Mucosa of descending colon (tissue), 3 donors: ENCODE measurements around the gene LYZL6. TPM values are rescaled to one million over a fixed set of nuclear protein-coding genes. Genes with fewer than 3 reads are reported as not detected.

Experiments used
- ATAC-seq: fragments of 200-7000 bp; cut with Tn5 transposase; one replicate; pipeline ENCODE4 v1.9.1; 2020; ENCODE audit warnings: mild to moderate bottlenecking, moderate library complexity
- DNase-seq, 3 donors: peaks; one replicate each; pipeline ENCODE4 v3.0.0-alpha.2; 2020
- H3K36me3 ChIP-seq: fragments of 200-600 bp; one replicate; pipeline ENCODE4 v1.8.0; 2021; ENCODE audit warnings: low read depth, mild to moderate bottlenecking
- H3K4me1 ChIP-seq: fragments of 200-600 bp; one replicate; pipeline ENCODE4 v1.8.0; 2021; ENCODE audit warnings: low read depth, mild to moderate bottlenecking
- H3K4me3 ChIP-seq: fragments of 200-600 bp; one replicate; pipeline ENCODE4 v1.8.0; 2021; ENCODE audit warnings: mild to moderate bottlenecking
- H3K9me3 ChIP-seq: fragments of 200-600 bp; one replicate; pipeline ENCODE4 v1.8.0; 2021; ENCODE audit warnings: mild to moderate bottlenecking
- intact Hi-C, 2 donors: fragments of 100-400 bp; cut with DNase I in 1 of 2; cut with micrococcal nuclease in 1 of 2; formaldehyde crosslinking; loops; one replicate each; pipeline versions ENCODE4 v1.11.0 to v1.11.1; 2022; cut with DNase I, micrococcal nuclease
- total RNA-seq, 3 donors: library from RNA; stranded (reverse); fragmentation: NEBNext Ultra II Directional in 2 of 3; extraction: Animal tissue kit (Norgen Biotek cat#: 25700) in 2 of 3; gene quantifications; one replicate each; pipeline versions ENCODE4 v1.2.1 to v1.2.4, GENCODE V29; 2021 to 2023
- TF ChIP-seq, protein P1 (sequence below): fragments of 200-600 bp; IDR thresholded peaks from one replicate; pipeline ENCODE4 v1.8.0; 2022; ENCODE audit warnings: antibody characterized with exemption, mild to moderate bottlenecking
- donor health status: DM: no; HTN: no; CAD: no; lungs with moderate emphysema.
- donor health status: DM: no; HTN: no; CAD: no.
- donor health status: DM: no; HTN: yes; CAD: no.

The LYZL6 gene
- total RNA-seq, 3 donors from 2014 or later: not detected

GRCh38 chr17:35968520-35969054 lies 25.1 kb upstream of the LYZL6 start:
- no peaks in the 10 kb centered on the region for H3K36me3 ChIP-seq
- DNase-seq: no peak
- intact Hi-C loops: no loop called here

GRCh38 chr17:35965272-35965671 lies 21.8 kb upstream of the LYZL6 start:
- intact Hi-C loops: no loop called here
- DNase-seq (no peak), ATAC-seq (no peak)
- peaks cover 2% of the 10 kb centered on the region for H3K4me1 ChIP-seq
- no peaks in the 10 kb centered on the region for H3K36me3 ChIP-seq
- H3K4me3 ChIP-seq: no peak overlapping the region
- no peaks in the 10 kb centered on the region for H3K9me3 ChIP-seq
- TF ChIP-seq, protein P1, sequence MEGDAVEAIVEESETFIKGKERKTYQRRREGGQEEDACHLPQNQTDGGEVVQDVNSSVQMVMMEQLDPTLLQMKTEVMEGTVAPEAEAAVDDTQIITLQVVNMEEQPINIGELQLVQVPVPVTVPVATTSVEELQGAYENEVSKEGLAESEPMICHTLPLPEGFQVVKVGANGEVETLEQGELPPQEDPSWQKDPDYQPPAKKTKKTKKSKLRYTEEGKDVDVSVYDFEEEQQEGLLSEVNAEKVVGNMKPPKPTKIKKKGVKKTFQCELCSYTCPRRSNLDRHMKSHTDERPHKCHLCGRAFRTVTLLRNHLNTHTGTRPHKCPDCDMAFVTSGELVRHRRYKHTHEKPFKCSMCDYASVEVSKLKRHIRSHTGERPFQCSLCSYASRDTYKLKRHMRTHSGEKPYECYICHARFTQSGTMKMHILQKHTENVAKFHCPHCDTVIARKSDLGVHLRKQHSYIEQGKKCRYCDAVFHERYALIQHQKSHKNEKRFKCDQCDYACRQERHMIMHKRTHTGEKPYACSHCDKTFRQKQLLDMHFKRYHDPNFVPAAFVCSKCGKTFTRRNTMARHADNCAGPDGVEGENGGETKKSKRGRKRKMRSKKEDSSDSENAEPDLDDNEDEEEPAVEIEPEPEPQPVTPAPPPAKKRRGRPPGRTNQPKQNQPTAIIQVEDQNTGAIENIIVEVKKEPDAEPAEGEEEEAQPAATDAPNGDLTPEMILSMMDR: no peak

More at GRCh38 chr17:35968520-35969054, 25.1 kb upstream of the LYZL6 start:
- TF ChIP-seq, protein P1: no peak
- Histone ChIP-seq H3K4me3 (no peak overlapping the region), H3K4me1 (peaks cover 10% of the 10 kb centered on the region), H3K9me3 (no peaks in the 10 kb centered on the region)
- ATAC-seq: no peak

GRCh38 chr17:35963663-35964062 lies 20.1 kb upstream of the LYZL6 start:
- ATAC-seq (no peak), DNase-seq (no peak)
- Histone ChIP-seq H3K4me3 (no peak overlapping the region), H3K36me3 (no peaks in the 10 kb centered on the region), H3K4me1 (no peaks in the 10 kb centered on the region), H3K9me3 (no peaks in the 10 kb centered on the region)
- TF ChIP-seq, protein P1: no peak
- intact Hi-C loops: no loop called here

DNA sequence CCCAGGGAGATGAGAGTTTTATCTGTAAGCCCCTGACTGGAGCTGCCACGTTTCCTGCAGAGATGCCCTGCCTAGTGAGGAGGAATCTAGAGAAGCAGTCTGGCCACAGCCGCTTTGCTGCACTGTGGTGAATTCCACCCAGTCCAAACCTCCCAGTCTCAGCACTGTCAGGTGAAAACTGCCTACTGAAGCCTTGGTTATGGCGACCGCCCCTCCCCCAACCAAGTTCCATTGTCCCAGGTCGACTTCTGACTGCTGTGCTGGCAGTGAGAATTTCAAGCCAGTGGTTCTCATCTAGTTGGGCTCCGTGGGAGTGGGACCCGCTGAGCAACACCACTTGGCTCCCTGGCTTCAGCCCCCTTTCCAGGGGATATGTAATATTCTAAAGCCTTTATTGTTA lies 10.2 kb upstream of the LYZL6 start:
- ATAC-seq: no peak
- TF ChIP-seq, protein P1: no peak
- Histone ChIP-seq H3K36me3 (no peaks in the 10 kb centered on the region), H3K4me1 (no peaks in the 10 kb centered on the region), H3K9me3 (no peaks in the 10 kb centered on the region), H3K4me3 (no peak overlapping the region)
- DNase-seq: no peak
- intact Hi-C loops: loop anchor here in 1 of 2 donors (10.0 kb wide), 1 partner anchor 521 kb away; no protein-coding TSS in a partner anchor

GRCh38 chr17:35949401-35949800 lies 5.9 kb upstream of the LYZL6 start:
- Histone ChIP-seq H3K9me3 (no peaks in the 10 kb centered on the region), H3K4me3 (no peak overlapping the region), H3K36me3 (no peaks in the 10 kb centered on the region), H3K4me1 (no peaks in the 10 kb centered on the region)
- ATAC-seq: no peak
- TF ChIP-seq, protein P1: no peak
- intact Hi-C loops: no loop called here
- DNase-seq: no peak

GRCh38 chr17:35948092-35948491 lies 4.6 kb upstream of the LYZL6 start:
- no peaks in the 10 kb centered on the region for H3K4me1 ChIP-seq
- H3K9me3 ChIP-seq: no peaks in the 10 kb centered on the region
- TF ChIP-seq, protein P1: no peak
- no peaks in the 10 kb centered on the region for H3K36me3 ChIP-seq
- no peak for DNase-seq
- intact Hi-C loops: no loop called here
- ATAC-seq: no peak
- no peak overlapping the region for H3K4me3 ChIP-seq
